A549 (cell line): ENCODE data around the gene CATSPERZ. TPM values are rescaled to one million over a fixed set of nuclear protein-coding genes. Genes with fewer than 3 reads are reported as not detected.

Experiments used
- ATAC-seq, 2 experiments: fragments of 200-7000 bp in 1 of 2; fragments of >200 bp in 1 of 2; cut with Nextera tagmentation in 1 of 2; cut with Tn5 transposase in 1 of 2; 3 replicates each; pipeline versions ENCODE4 v1.8.0 to v1.9.1; 2018 to 2020; ENCODE audit warnings: mild to moderate bottlenecking in 1 of 2, moderate library complexity in 1 of 2
- CTCF ChIA-PET: fragments of 300-600 bp; sonication (Branson Sonifier 250); formaldehyde crosslinking; extraction: SDS; loops from one replicate; lab custom pipeline; 2021; ENCODE audit warnings: antibody characterized with exemption, inconsistent platforms; lab: Yijun Ruan, JAX
- POLR2A ChIA-PET: fragments of 350-600 bp; formaldehyde crosslinking; extraction: SDS; loops from one replicate; lab custom pipeline; 2021; ENCODE audit warnings: antibody characterized with exemption, inconsistent platforms; lab: Yijun Ruan, JAX
- DNase-seq, 2 experiments: peaks; one replicate each; pipeline versions ENCODE4 v3.0.0 to v3.0.0-alpha.2; 2011 to 2016; ENCODE audit warnings: low read depth in 1 of 2, low spot score in 1 of 2
- FAIRE-seq: peaks from 2 replicates; lab custom pipeline; 2011; peaks lifted over from hg19 to GRCh38; lab: Jason Lieb, UNC
- H3K27ac ChIP-seq, 2 experiments: fragments of >200 bp; sonication (Bioruptor Twin); formaldehyde crosslinking; 3 replicates each; pipeline ENCODE4 v1.5.1; 2016 to 2017
- H3K4me1 ChIP-seq: fragments of >200 bp; sonication (Bioruptor Twin); formaldehyde crosslinking; 3 replicates; pipeline ENCODE4 v1.6.1; 2016
- H3K4me2 ChIP-seq: fragments of >200 bp; sonication (Bioruptor Twin); formaldehyde crosslinking; 3 replicates; pipeline ENCODE4 v1.6.1; 2016
- H3K4me3 ChIP-seq: fragments of >200 bp; sonication (Bioruptor Twin); formaldehyde crosslinking; 3 replicates; pipeline ENCODE4 v1.5.1; 2016
- H3K9me3 ChIP-seq: fragments of >200 bp; sonication (Bioruptor Twin); formaldehyde crosslinking; 3 replicates; pipeline ENCODE4 v1.6.1; 2016
- BHLHE40 ChIP-seq: IDR thresholded peaks from 2 replicates; pipeline ENCODE4 v1.6.1; 2012; ENCODE audit warnings: low read depth, low read length, inconsistent platforms
- CEBPB ChIP-seq, 2 experiments: fragments of >200 bp in 1 of 2; sonication (Bioruptor Twin) in 1 of 2; formaldehyde crosslinking in 1 of 2; IDR thresholded peaks; 2 replicates each; pipeline ENCODE4 v1.6.1; 2012 to 2016
- CHD4 ChIP-seq: fragments of 200-600 bp; sonication (generic); IDR thresholded peaks from 2 replicates; pipeline ENCODE4 v1.6.1; 2016; ENCODE audit warnings: antibody characterized with exemption, mild to moderate bottlenecking, borderline replicate concordance
- FOXS1 ChIP-seq: fragments of 250-450 bp; sonication (Bioruptor Pico); IDR thresholded peaks from 2 replicates; pipeline ENCODE4 v1.5.0; 2020; ENCODE audit warnings: mild to moderate bottlenecking, moderate library complexity
- JUN ChIP-seq, 2 experiments: fragments of >200 bp; sonication (Bioruptor Twin); formaldehyde crosslinking; IDR thresholded peaks; 2 replicates in 1 of 2; 3 replicates in 1 of 2; pipeline ENCODE4 v1.6.1; 2016 to 2017
- JUNB ChIP-seq: fragments of >200 bp; sonication (Bioruptor Twin); formaldehyde crosslinking; IDR thresholded peaks from 2 replicates; pipeline ENCODE4 v1.6.1; 2016
- MYC ChIP-seq: IDR thresholded peaks from 2 replicates; pipeline ENCODE4 v1.6.1; 2012; ENCODE audit warnings: mild to moderate bottlenecking, inconsistent platforms, low read length, improper control_type of control experiment, borderline replicate concordance
- PHF8 ChIP-seq: fragments of 200-600 bp; sonication (generic); IDR thresholded peaks from 2 replicates; pipeline ENCODE4 v1.6.1; 2016; ENCODE audit warnings: low read depth, mild to moderate bottlenecking, antibody characterized with exemption, moderate library complexity, borderline replicate concordance
- POLR2A ChIP-seq: IDR thresholded peaks from 2 replicates; pipeline ENCODE4 v1.6.1; 2012; ENCODE audit warnings: mild to moderate bottlenecking, low read length
- RAD21 ChIP-seq, 2 experiments: fragments of >200 bp in 1 of 2; sonication (Bioruptor Twin) in 1 of 2; formaldehyde crosslinking in 1 of 2; IDR thresholded peaks in 1 of 2; conservative IDR thresholded peaks in 1 of 2; 2 replicates in 1 of 2; 3 replicates in 1 of 2; pipeline ENCODE4 v1.6.1; 2012 to 2018; ENCODE audit warnings: inconsistent platforms in 1 of 2
- RNF2 ChIP-seq: fragments of 200-600 bp; sonication (generic); IDR thresholded peaks from 2 replicates; pipeline ENCODE4 v1.6.1; 2016; ENCODE audit warnings: low read depth, mild to moderate bottlenecking, antibody characterized with exemption, moderate library complexity, borderline replicate concordance
- SMC3 ChIP-seq: fragments of >200 bp; sonication (Bioruptor Twin); formaldehyde crosslinking; IDR thresholded peaks from 3 replicates; pipeline ENCODE4 v1.6.1; 2018; ENCODE audit warnings: inconsistent platforms
- ZFP36 ChIP-seq: fragments of 450-650 bp; IDR thresholded peaks from 2 replicates; pipeline ENCODE4 v1.6.1; 2014; ENCODE audit warnings: borderline replicate concordance; ENCODE audit not compliant: partially characterized antibody
- WGBS: methylation state at CpG from one replicate; pipeline ENCODE4 v1.1.6; 2017; ENCODE audit errors: missing lambda C conversion rate; 5-methylcytosine and 5-hydroxymethylcytosine counted together
- polyA plus RNA-seq, 4 experiments: library from polyadenylated mRNA; depleted of rRNA in 3 of 4; stranded (reverse); fragments of >200 nt; fragmentation: RNase III in 1 of 4; extraction: RNeasy Plus Mini Kit Qiagen cat#74134 plus additional on column Dnase treatment in 1 of 4; gene quantifications; 2 replicates in 3 of 4; 3 replicates in 1 of 4; pipeline ENCODE4 v1.2.3, GENCODE V29; 2011 to 2017
- TF ChIP-seq, protein P1 (sequence below): fragments of >200 bp; sonication (Bioruptor Twin); formaldehyde crosslinking; IDR thresholded peaks from 3 replicates; pipeline ENCODE4 v1.6.1; 2016
- TF ChIP-seq, protein P2 (sequence below): fragments of >200 bp; sonication (Bioruptor Twin); formaldehyde crosslinking; IDR thresholded peaks from 3 replicates; pipeline ENCODE4 v1.5.1; 2016
- TF ChIP-seq, protein P3 (sequence below): fragments of 150-350 bp; IDR thresholded peaks from 2 replicates; pipeline ENCODE4 v1.6.1; 2014; ENCODE audit warnings: low read depth, mild to moderate bottlenecking, low read length

The CATSPERZ gene
- polyA plus RNA-seq, 2 of the 4 experiments (the other 2 are of a cell fraction): 1.9 to 3.4 TPM

DNA sequence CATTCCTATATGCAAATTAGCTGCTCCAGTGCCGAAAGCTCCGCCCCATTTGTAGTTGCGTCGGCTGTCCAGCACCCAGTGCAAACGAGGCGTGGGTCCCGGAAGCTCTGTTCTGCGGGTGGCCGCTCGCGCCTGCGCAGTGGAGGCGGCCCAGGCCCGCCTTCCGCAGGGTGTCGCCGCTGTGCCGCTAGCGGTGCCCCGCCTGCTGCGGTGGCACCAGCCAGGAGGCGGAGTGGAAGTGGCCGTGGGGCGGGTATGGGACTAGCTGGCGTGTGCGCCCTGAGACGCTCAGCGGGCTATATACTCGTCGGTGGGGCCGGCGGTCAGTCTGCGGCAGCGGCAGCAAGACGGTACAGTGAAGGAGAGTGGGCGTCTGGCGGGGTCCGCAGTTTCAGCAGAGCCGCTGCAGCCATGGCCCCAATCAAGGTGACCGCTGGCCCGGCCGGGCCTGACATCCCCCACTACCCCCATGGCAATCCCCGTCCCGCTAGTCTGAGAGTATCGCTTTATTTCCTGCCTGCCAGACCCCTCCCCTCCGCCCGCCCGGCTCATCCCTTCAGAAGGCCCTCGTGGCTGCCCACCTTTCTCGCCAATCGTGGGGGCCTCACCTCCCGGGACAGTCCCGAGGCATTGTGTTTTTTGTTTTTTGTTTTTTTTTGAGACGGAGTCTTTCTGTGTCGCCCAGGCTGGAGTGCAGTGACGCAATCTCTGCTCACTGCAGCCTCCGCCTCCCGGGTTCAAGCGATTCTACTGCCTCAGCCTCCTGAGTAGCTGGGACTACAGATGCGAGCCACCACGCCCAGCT lies 18.0 kb downstream of the CATSPERZ start, which contains the start of gene PRDX5:
Gene PRDX5, plus strand, starts transcription at position 161 of the 805 bp plus-strand sequence. Its CDS starts 95 bp downstream, at position 256.
- DNase-seq: peak; percentile 91 to 98
- H3K9me3 ChIP-seq: no peaks in the 10 kb centered on the region
- peak within 1 kb of the TSS; percentile 80 for H3K4me3 ChIP-seq
- peak within 1 kb of the TSS; percentile 97 to 98 for H3K27ac ChIP-seq
- TF ChIP-seq JUNB: no peak
- TF ChIP-seq CEBPB (IDR thresholded peaks at IDR 0.05): peak; percentile 60 to 82; a peak in 3 of 4 replicates
- no peak for TF ChIP-seq RNF2
- TF ChIP-seq POLR2A: peak; percentile 79
- TF ChIP-seq, protein P1, sequence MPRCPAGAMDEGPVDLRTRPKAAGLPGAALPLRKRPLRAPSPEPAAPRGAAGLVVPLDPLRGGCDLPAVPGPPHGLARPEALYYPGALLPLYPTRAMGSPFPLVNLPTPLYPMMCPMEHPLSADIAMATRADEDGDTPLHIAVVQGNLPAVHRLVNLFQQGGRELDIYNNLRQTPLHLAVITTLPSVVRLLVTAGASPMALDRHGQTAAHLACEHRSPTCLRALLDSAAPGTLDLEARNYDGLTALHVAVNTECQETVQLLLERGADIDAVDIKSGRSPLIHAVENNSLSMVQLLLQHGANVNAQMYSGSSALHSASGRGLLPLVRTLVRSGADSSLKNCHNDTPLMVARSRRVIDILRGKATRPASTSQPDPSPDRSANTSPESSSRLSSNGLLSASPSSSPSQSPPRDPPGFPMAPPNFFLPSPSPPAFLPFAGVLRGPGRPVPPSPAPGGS: peak; percentile 46; the same call in 1 of the 3 replicates
- TF ChIP-seq JUN (IDR thresholded peaks at IDR 0.05): peak; percentile 7 to 37; a peak in 2 of 5 replicates
- no peak for TF ChIP-seq FOXS1 (CRISPR knock-in tag)
- TF ChIP-seq CHD4: no peak
- TF ChIP-seq MYC: peak; percentile 45; the same call in 1 of the 2 replicates
- TF ChIP-seq RAD21 (conservative IDR thresholded peaks at IDR 0.05 in 1 of 2, IDR thresholded peaks at IDR 0.05 in 1 of 2): peak; percentile 69 to 81
- TF ChIP-seq, protein P2, sequence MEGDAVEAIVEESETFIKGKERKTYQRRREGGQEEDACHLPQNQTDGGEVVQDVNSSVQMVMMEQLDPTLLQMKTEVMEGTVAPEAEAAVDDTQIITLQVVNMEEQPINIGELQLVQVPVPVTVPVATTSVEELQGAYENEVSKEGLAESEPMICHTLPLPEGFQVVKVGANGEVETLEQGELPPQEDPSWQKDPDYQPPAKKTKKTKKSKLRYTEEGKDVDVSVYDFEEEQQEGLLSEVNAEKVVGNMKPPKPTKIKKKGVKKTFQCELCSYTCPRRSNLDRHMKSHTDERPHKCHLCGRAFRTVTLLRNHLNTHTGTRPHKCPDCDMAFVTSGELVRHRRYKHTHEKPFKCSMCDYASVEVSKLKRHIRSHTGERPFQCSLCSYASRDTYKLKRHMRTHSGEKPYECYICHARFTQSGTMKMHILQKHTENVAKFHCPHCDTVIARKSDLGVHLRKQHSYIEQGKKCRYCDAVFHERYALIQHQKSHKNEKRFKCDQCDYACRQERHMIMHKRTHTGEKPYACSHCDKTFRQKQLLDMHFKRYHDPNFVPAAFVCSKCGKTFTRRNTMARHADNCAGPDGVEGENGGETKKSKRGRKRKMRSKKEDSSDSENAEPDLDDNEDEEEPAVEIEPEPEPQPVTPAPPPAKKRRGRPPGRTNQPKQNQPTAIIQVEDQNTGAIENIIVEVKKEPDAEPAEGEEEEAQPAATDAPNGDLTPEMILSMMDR: peak; percentile 60
- TF ChIP-seq SMC3: peak; percentile 77
- peak; percentile 46; the same call in 1 of the 2 replicates for TF ChIP-seq PHF8
- TF ChIP-seq, protein P3, sequence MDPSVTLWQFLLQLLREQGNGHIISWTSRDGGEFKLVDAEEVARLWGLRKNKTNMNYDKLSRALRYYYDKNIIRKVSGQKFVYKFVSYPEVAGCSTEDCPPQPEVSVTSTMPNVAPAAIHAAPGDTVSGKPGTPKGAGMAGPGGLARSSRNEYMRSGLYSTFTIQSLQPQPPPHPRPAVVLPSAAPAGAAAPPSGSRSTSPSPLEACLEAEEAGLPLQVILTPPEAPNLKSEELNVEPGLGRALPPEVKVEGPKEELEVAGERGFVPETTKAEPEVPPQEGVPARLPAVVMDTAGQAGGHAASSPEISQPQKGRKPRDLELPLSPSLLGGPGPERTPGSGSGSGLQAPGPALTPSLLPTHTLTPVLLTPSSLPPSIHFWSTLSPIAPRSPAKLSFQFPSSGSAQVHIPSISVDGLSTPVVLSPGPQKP: no peak
- TF ChIP-seq ZFP36: no peak
- peak within 1 kb of the TSS; percentile 87 for H3K4me2 ChIP-seq
- POLR2A ChIA-PET: interaction anchor here (0.6 to 2.9 kb wide), 25 partner anchors 9 to 427 kb away, joined by 3 to 50 read pairs (median 7); partner anchors contain the start of genes BAD, CCDC88B, ESRRA and FKBP2
- peaks cover 14% of the 10 kb centered on the region for H3K4me1 ChIP-seq
- no peak for FAIRE-seq
- ATAC-seq: peak; percentile 75 to 87
- CTCF ChIA-PET: interaction anchor here (0.6 to 20.7 kb wide), 20 partner anchors 7 to 1531 kb away, joined by 3 to 996 read pairs (median 3); partner anchors contain the start of genes CATSPERZ, CCDC88B, ESRRA and FERMT3
- 2% methylated on average over 45 of the region's 61 CpGs for WGBS

DNA sequence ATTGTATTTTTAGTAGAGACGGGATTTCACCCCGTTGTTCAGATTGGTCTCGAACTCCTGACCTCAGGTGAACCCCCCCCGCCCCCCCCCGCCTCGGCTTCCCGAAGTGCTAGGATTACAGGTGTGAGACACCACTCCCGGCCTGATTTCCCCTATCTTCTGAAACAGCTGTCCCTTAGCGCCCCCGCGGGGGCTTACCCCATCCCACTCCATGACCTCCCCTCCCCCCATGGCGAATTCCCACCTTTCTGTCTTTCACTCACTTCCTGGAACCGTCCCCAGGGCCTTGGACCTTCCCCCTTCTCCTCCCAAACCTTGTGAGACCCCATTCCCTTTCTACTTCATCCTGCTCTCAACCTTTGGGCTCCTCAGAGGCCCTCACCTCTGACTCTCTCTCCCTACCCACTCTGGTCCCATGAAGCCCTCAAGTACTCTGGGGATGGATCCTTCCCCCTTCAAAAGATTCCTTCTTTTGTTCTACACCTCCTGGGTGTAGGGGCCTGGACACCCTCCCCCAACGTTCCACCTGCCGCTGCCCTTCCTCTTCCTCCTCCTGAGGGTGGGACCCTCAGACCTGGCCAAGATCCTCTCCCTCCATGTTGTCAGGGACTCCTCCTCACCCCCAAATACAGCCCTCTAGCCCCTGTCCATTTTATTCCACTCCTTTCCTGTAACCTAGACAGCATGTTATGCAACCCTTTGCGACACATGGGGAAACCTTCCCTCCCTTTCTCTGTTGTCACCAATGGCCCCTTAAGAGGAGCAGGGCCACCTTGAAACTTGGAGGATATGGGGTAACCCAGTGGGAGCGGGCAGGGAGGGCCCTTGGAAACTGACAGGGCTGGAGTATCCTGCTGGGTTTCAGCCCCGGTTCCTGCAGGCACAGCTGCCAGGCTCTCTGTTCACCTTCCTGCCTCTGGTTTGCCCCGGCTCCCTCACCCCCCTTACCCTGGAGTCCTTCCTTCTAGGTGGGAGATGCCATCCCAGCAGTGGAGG lies 18.9 kb downstream of the CATSPERZ start:
- DNase-seq: no peak
- CTCF ChIA-PET: interaction anchor here (1.0 to 20.7 kb wide), 3 partner anchors 14 to 68 kb away, joined by 3 to 996 read pairs (median 68); partner anchors contain the start of genes CCDC88B, ESRRA and RPS6KA4
- peak overlapping the region; percentile 76 for H3K4me2 ChIP-seq
- no peak for ATAC-seq
- peak overlapping the region; percentile 97 to 98 for H3K27ac ChIP-seq
- POLR2A ChIA-PET: interaction anchor here (1.3 to 2.9 kb wide), 2 partner anchors 8 to 38 kb away, joined by 11 to 50 read pairs; no protein-coding TSS in a partner anchor
- no peaks in the 10 kb centered on the region for H3K9me3 ChIP-seq
- H3K4me3 ChIP-seq: peak overlapping the region; percentile 80
- WGBS: 36% methylated on average over 15 of the region's 19 CpGs
- peaks cover 14% of the 10 kb centered on the region for H3K4me1 ChIP-seq
- peak in 1 of 2 experiments; percentile 66; a peak in 2 of 4 replicates for TF ChIP-seq CEBPB (IDR thresholded peaks at IDR 0.05)
- no peak for TF ChIP-seq BHLHE40
- FAIRE-seq: no peak
